ENCODE measurements around the gene UBE2D4.

- TF ChIP-seq POLR2A (IDR thresholded peaks at IDR 0.05) (no peak), CTCF (IDR thresholded peaks at IDR 0.05) (no peak)
These were observed 20.3 kb upstream of the UBE2D4 start for GRCh38 chr7:43905956-43906330.
